Stimulated activated CD8-positive, alpha-beta memory T cell treated with anti-CD3 and anti-CD28 coated beads, Interleukin-4, amount 100 ng/mL, for 4 hours (primary cell): ENCODE data around the gene VGLL4.
"Not testable (repeated sequence)": the region's sequence is repeated elsewhere in the genome, so short reads cannot be mapped to it uniquely, and the experiment has no call there.

Source experiments
- DNase-seq, 2 donors: peaks; one replicate each; pipeline ENCODE4 v3.0.0-alpha.2; 2020; ENCODE audit warnings: low read depth in 2 of 2, low spot score in 1 of 2

The VGLL4 gene

GRCh38 chr3:11607816-11608215 lies 35.9 kb downstream of the VGLL4 start:
- DNase-seq: no peak

GRCh38 chr3:11606865-11607440 lies 36.8 kb downstream of the VGLL4 start:
- no peak for DNase-seq

GRCh38 chr3:11606090-11606784 lies 37.5 kb downstream of the VGLL4 start:
- DNase-seq: no peak

- DNase-seq: no peak
Measured at GRCh38 chr3:11605398-11605797, 38.3 kb downstream of the VGLL4 start.

- DNase-seq: no peak
Measured at GRCh38 chr3:11604139-11604892, 39.4 kb downstream of the VGLL4 start.

- no peak for DNase-seq
Measured at GRCh38 chr3:11603628-11604027, 40.1 kb downstream of the VGLL4 start.

GRCh38 chr3:11602886-11603527 lies 40.7 kb downstream of the VGLL4 start:
- no peak for DNase-seq

- no peak for DNase-seq
Measured at GRCh38 chr3:11602239-11602840, 41.4 kb downstream of the VGLL4 start.

GRCh38 chr3:11601446-11602238 lies 42.1 kb downstream of the VGLL4 start:
- DNase-seq: no peak

GRCh38 chr3:11600501-11601282 lies 43.0 kb downstream of the VGLL4 start:
- DNase-seq: no peak

- DNase-seq: no peak
Measured at GRCh38 chr3:11596387-11596786, 47.3 kb downstream of the VGLL4 start.

- not testable (repeated sequence) for DNase-seq
Measured at GRCh38 chr3:11595024-11595423, 48.7 kb downstream of the VGLL4 start.

GRCh38 chr3:11593318-11594034 lies 50.2 kb downstream of the VGLL4 start:
- no peak for DNase-seq

- DNase-seq: no peak
Measured at GRCh38 chr3:11592445-11593298, 51.0 kb downstream of the VGLL4 start.

- no peak for DNase-seq
Measured at GRCh38 chr3:11591391-11592282, 52.1 kb downstream of the VGLL4 start.

- no peak for DNase-seq
Measured at GRCh38 chr3:11591002-11591355, 52.7 kb downstream of the VGLL4 start.

- no peak for DNase-seq
Measured at GRCh38 chr3:11589706-11590105, 54.0 kb downstream of the VGLL4 start.
